Activated CD4-positive, alpha-beta T cell treated with anti-CD3 and anti-CD28 coated beads, Interleukin-2, amount 50 U/mL, for 48 hours (primary cell): Measurements from ENCODE around the gene PTPN23.

Experiments
- DNase-seq, 2 experiments: peaks; one replicate each; pipeline ENCODE4 v3.0.0-alpha.2; 2020

Gene PTPN23

GRCh38 chr3:47370887-47371697 lies 9.7 kb upstream of the PTPN23 start:
- peak; percentile 33 to 52 for DNase-seq

- no peak for DNase-seq
Observed at GRCh38 chr3:47374587-47374986, 6.2 kb upstream of the PTPN23 start.

GRCh38 chr3:47376393-47376792 lies 4.4 kb upstream of the PTPN23 start:
- no peak for DNase-seq

GRCh38 chr3:47377186-47377585 lies 3.6 kb upstream of the PTPN23 start:
- DNase-seq: no peak

GRCh38 chr3:47378869-47379268 lies 2.0 kb upstream of the PTPN23 start:
- no peak for DNase-seq

GRCh38 chr3:47379411-47379899 lies 1.4 kb upstream of the PTPN23 start:
- DNase-seq: no peak

GRCh38 chr3:47380026-47380600 lies 708 bp upstream of the PTPN23 start:
- DNase-seq: no peak

- DNase-seq: peak; percentile 84 to 90
Observed at GRCh38 chr3:47381317-47382157, 716 bp downstream of the PTPN23 start.

- no peak for DNase-seq
Observed at GRCh38 chr3:47384425-47384824, 3.6 kb downstream of the PTPN23 start.

- no peak for DNase-seq
Observed at GRCh38 chr3:47385007-47385406, 4.2 kb downstream of the PTPN23 start.

GRCh38 chr3:47385796-47386195 lies 5.0 kb downstream of the PTPN23 start:
- DNase-seq: no peak

GRCh38 chr3:47392933-47393332 lies 12.1 kb downstream of the PTPN23 start:
- no peak for DNase-seq

GRCh38 chr3:47394140-47394870 lies 13.5 kb downstream of the PTPN23 start:
- DNase-seq: no peak

- DNase-seq: no peak
Observed at GRCh38 chr3:47394881-47395280, 14.1 kb downstream of the PTPN23 start.

- no peak for DNase-seq
Observed at GRCh38 chr3:47398228-47398627, 17.4 kb downstream of the PTPN23 start.

GRCh38 chr3:47399016-47399415 lies 18.2 kb downstream of the PTPN23 start:
- DNase-seq: no peak

- DNase-seq: no peak
Observed at GRCh38 chr3:47399531-47400270, 18.9 kb downstream of the PTPN23 start.

GRCh38 chr3:47404431-47404876 lies 23.6 kb downstream of the PTPN23 start:
- DNase-seq: no peak

GRCh38 chr3:47404955-47405790 lies 24.4 kb downstream of the PTPN23 start:
- no peak for DNase-seq

- DNase-seq: no peak
Observed at GRCh38 chr3:47405820-47406761, 25.3 kb downstream of the PTPN23 start.
